Prostate gland (tissue), 2 donors: ENCODE data around the gene PRPSAP2. TPM values are rescaled to one million over a fixed set of nuclear protein-coding genes. Genes with fewer than 3 reads are reported as not detected.
"Not testable (repeated sequence)": the region's sequence is repeated elsewhere in the genome, so short reads cannot be mapped to it uniquely, and the experiment has no call there.

Source experiments
- DNase-seq: peaks from one replicate; pipeline ENCODE4 v3.0.0-alpha.2; 2019; ENCODE audit warnings: low spot score
- H3K27ac ChIP-seq, 2 donors: fragments of 200-600 bp; sonication (generic); 2 replicates each; pipeline ENCODE4 v1.5.1; 2017 to 2019
- H3K27me3 ChIP-seq: fragments of 200-600 bp; sonication (generic); replicated peaks from 2 replicates; pipeline ENCODE4 v1.5.1; 2019; ENCODE audit not compliant: insufficient read depth
- H3K36me3 ChIP-seq, 2 donors: fragments of 200-600 bp; sonication (generic); 1 replicate in 1 of 2; 2 replicates in 1 of 2; pipeline versions ENCODE4 v1.5.1 to v1.8.1; 2017 to 2019
- H3K4me1 ChIP-seq: fragments of 200-600 bp; sonication (generic); replicated peaks from 2 replicates; pipeline ENCODE4 v1.5.1; 2019
- H3K4me3 ChIP-seq, 2 donors: fragments of 200-600 bp; sonication (generic); 2 replicates each; pipeline ENCODE4 v1.5.1; 2017 to 2019
- H3K9me3 ChIP-seq: fragments of 200-600 bp; sonication (generic); 2 replicates; pipeline ENCODE4 v1.5.1; 2017
- CTCF ChIP-seq, 4 experiments: fragments of 200-600 bp in 2 of 4; fragments of 450-650 bp in 2 of 4; sonication (generic) in 2 of 4; IDR thresholded peaks; 1 replicate in 3 of 4; 2 replicates in 1 of 4; pipeline ENCODE4 v1.5.1; 2016 to 2019; ENCODE audit warnings: antibody characterized with exemption in 4 of 4, mild to moderate bottlenecking in 2 of 4, moderate library complexity in 2 of 4
- POLR2A ChIP-seq: fragments of 450-650 bp; IDR thresholded peaks from one replicate; pipeline ENCODE4 v1.6.1; 2016; ENCODE audit warnings: antibody characterized with exemption, mild to moderate bottlenecking
- POLR2AphosphoS5 ChIP-seq: sonication (generic); formaldehyde crosslinking; IDR thresholded peaks from one replicate; pipeline ENCODE4 v1.6.1; 2017; ENCODE audit warnings: antibody characterized with exemption
- whole genome bisulfite sequencing: methylation state at CpG from one replicate; pipeline ENCODE4 v1.1.5; 2018; 5-methylcytosine and 5-hydroxymethylcytosine counted together
- intact Hi-C: fragments of 100-400 bp; cut with DNase I; formaldehyde crosslinking; loops from one replicate; pipeline ENCODE4 v1.14.2; 2022
- total RNA-seq, 2 donors: library from RNA; depleted of rRNA; stranded (reverse); fragments of >200 nt; gene quantifications; one replicate each; pipeline ENCODE4 v1.1.0, GENCODE V29; 2016

The PRPSAP2 gene
- total RNA-seq, 2 donors from 2014 or later, result 30.6 to 35.0 TPM

- Histone ChIP-seq H3K27me3 (no peaks in the 10 kb centered on the region), H3K4me3 (no peak overlapping the region), H3K9me3 (no peaks in the 10 kb centered on the region), H3K27ac (no peak overlapping the region), H3K36me3 (no peaks in the 10 kb centered on the region), H3K4me1 (no peaks in the 10 kb centered on the region)
- 47% methylated on average over 6 of the region's 6 CpGs for whole genome bisulfite sequencing
- no peak for DNase-seq
- TF ChIP-seq POLR2AphosphoS5 (no peak), POLR2A (no peak), CTCF (IDR thresholded peaks at IDR 0.05) (no peak)
- intact Hi-C loops, result no loop called here
Observed at GRCh38 chr17:18920911-18921441, 63.0 kb downstream of the PRPSAP2 start.

GRCh38 chr17:18921485-18921884 lies 63.6 kb downstream of the PRPSAP2 start:
- intact Hi-C loops, result no loop called here
- Histone ChIP-seq H3K4me3 (no peak overlapping the region), H3K4me1 (no peaks in the 10 kb centered on the region), H3K27me3 (no peaks in the 10 kb centered on the region), H3K9me3 (no peaks in the 10 kb centered on the region), H3K27ac (no peak overlapping the region), H3K36me3 (no peaks in the 10 kb centered on the region)
- no peak for TF ChIP-seq POLR2AphosphoS5
- no peak for TF ChIP-seq CTCF (IDR thresholded peaks at IDR 0.05)
- no peak for TF ChIP-seq POLR2A
- WGBS, result 60% methylated on average over 2 of the region's 2 CpGs
- DNase-seq, result no peak

- H3K4me3 ChIP-seq, result no peak overlapping the region
- TF ChIP-seq POLR2AphosphoS5 (no peak), POLR2A (no peak), CTCF (IDR thresholded peaks at IDR 0.05) (no peak)
- H3K9me3 ChIP-seq, result no peaks in the 10 kb centered on the region
- intact Hi-C loops, result no loop called here
- 57% methylated on average over 4 of the region's 4 CpGs for WGBS
- H3K27me3 ChIP-seq, result no peaks in the 10 kb centered on the region
- no peaks in the 10 kb centered on the region for H3K36me3 ChIP-seq
- DNase-seq, result no peak
- no peak overlapping the region for H3K27ac ChIP-seq
- H3K4me1 ChIP-seq, result no peaks in the 10 kb centered on the region
Observed at GRCh38 chr17:18921912-18922451, 64.1 kb downstream of the PRPSAP2 start.

GRCh38 chr17:18922596-18922995 lies 64.7 kb downstream of the PRPSAP2 start:
- intact Hi-C loops, H3K4me1 ChIP-seq, H3K27ac ChIP-seq, H3K4me3 ChIP-seq, H3K36me3 ChIP-seq, H3K27me3 ChIP-seq, DNase-seq, H3K9me3 ChIP-seq: not testable (repeated sequence)
- WGBS, result 98% methylated on average over 7 of the region's 7 CpGs

- Histone ChIP-seq H3K36me3 (no peaks in the 10 kb centered on the region), H3K27me3 (no peaks in the 10 kb centered on the region), H3K4me3 (no peak overlapping the region), H3K4me1 (no peaks in the 10 kb centered on the region), H3K27ac (no peak overlapping the region), H3K9me3 (no peaks in the 10 kb centered on the region)
- intact Hi-C loops, result no loop called here
- WGBS, result 100% methylated on average over 1 of the region's 1 CpG
- no peak for DNase-seq
- TF ChIP-seq CTCF (IDR thresholded peaks at IDR 0.05) (no peak), POLR2A (no peak), POLR2AphosphoS5 (no peak)
Observed at GRCh38 chr17:18925187-18925586, 67.3 kb downstream of the PRPSAP2 start.
